ENCODE results near the gene GNAQ.
"Not testable (repeated sequence)": the region's sequence is repeated elsewhere in the genome, so short reads cannot be mapped to it uniquely, and the experiment has no call there.

Gene GNAQ

GRCh38 chr9:77877976-77878375, 153.6 kb downstream of the GNAQ start:
- no peak for DNase-seq (ENCODE audit: low spot score)

GRCh38 chr9:77876590-77876989, 155.0 kb downstream of the GNAQ start:
- no peak for DNase-seq (ENCODE audit: low spot score)

GRCh38 chr9:77876091-77876490, 155.5 kb downstream of the GNAQ start:
- no peak for DNase-seq (ENCODE audit: low spot score)

GRCh38 chr9:77872863-77873262, 158.7 kb downstream of the GNAQ start:
- DNase-seq (ENCODE audit: low spot score), result no peak

- DNase-seq (ENCODE audit: low spot score), result no peak
Measured at GRCh38 chr9:77872177-77872576, 159.4 kb downstream of the GNAQ start.

- no peak for DNase-seq (ENCODE audit: low spot score)
Measured at GRCh38 chr9:77871483-77871882, 160.1 kb downstream of the GNAQ start.

- DNase-seq (ENCODE audit: low spot score), result no peak
Measured at GRCh38 chr9:77866878-77867277, 164.7 kb downstream of the GNAQ start.

- no peak for DNase-seq (ENCODE audit: low spot score)
Measured at GRCh38 chr9:77865385-77866047, 166.1 kb downstream of the GNAQ start.

GRCh38 chr9:77864211-77864889, 167.3 kb downstream of the GNAQ start:
- no peak for DNase-seq (ENCODE audit: low spot score)

GRCh38 chr9:77863638-77864037, 168.0 kb downstream of the GNAQ start:
- DNase-seq (ENCODE audit: low spot score), result not testable (repeated sequence)

- DNase-seq (ENCODE audit: low spot score), result not testable (repeated sequence)
Measured at GRCh38 chr9:77860953-77861352, 170.7 kb downstream of the GNAQ start.

- DNase-seq (ENCODE audit: low spot score), result no peak
Measured at GRCh38 chr9:77857513-77858259, 173.9 kb downstream of the GNAQ start.

- DNase-seq (ENCODE audit: low spot score), result no peak
Measured at GRCh38 chr9:77856615-77857014, 175.0 kb downstream of the GNAQ start.

- DNase-seq (ENCODE audit: low spot score), result no peak
Measured at GRCh38 chr9:77854916-77855311, 176.7 kb downstream of the GNAQ start.

GRCh38 chr9:77854258-77854915, 177.2 kb downstream of the GNAQ start:
- no peak for DNase-seq (ENCODE audit: low spot score)

- DNase-seq (ENCODE audit: low spot score), result no peak
Measured at GRCh38 chr9:77853716-77854115, 177.9 kb downstream of the GNAQ start.

GRCh38 chr9:77851882-77852595, 179.6 kb downstream of the GNAQ start:
- DNase-seq (ENCODE audit: low spot score), result no peak

GRCh38 chr9:77848897-77849296, 182.7 kb downstream of the GNAQ start:
- no peak for DNase-seq (ENCODE audit: low spot score)

- DNase-seq (ENCODE audit: low spot score), result no peak
Measured at GRCh38 chr9:77848404-77848803, 183.2 kb downstream of the GNAQ start.

GRCh38 chr9:77847626-77848025, 184.0 kb downstream of the GNAQ start:
- no peak for DNase-seq (ENCODE audit: low spot score)

GRCh38 chr9:77847059-77847499, 184.5 kb downstream of the GNAQ start:
- no peak for DNase-seq (ENCODE audit: low spot score)

- no peak for DNase-seq (ENCODE audit: low spot score)
Measured at GRCh38 chr9:77844415-77844814, 187.2 kb downstream of the GNAQ start.
